HG02588 (cell line): Measurements from ENCODE around the gene PAX2.

Experiments used
- ATAC-seq: cut with Tn5 transposase; IDR thresholded peaks from one replicate; pipeline ENCODE4 v1.9.1; 2021; ENCODE audit warnings: mild to moderate bottlenecking, moderate library complexity; ENCODE audit not compliant: unreplicated experiment

Gene PAX2

GRCh38 chr10:100811261-100811660 is 65.9 kb downstream of the PAX2 start:
- ATAC-seq = no peak

- no peak for ATAC-seq
Observed at GRCh38 chr10:100811752-100812750, 66.7 kb downstream of the PAX2 start.

GRCh38 chr10:100812978-100813377 is 67.6 kb downstream of the PAX2 start:
- no peak for ATAC-seq

GRCh38 chr10:100814751-100815474 is 69.5 kb downstream of the PAX2 start:
- ATAC-seq = no peak

GRCh38 chr10:100816671-100817070 is 71.3 kb downstream of the PAX2 start:
- no peak for ATAC-seq

- no peak for ATAC-seq
Observed at GRCh38 chr10:100817268-100817839, 72.0 kb downstream of the PAX2 start.

- no peak for ATAC-seq
Observed at GRCh38 chr10:100819424-100819823, 74.0 kb downstream of the PAX2 start.

- ATAC-seq = no peak
Observed at GRCh38 chr10:100823194-100823593, 77.8 kb downstream of the PAX2 start.

- ATAC-seq = no peak
Observed at GRCh38 chr10:100824886-100825285, 79.5 kb downstream of the PAX2 start.

- ATAC-seq = no peak
Observed at GRCh38 chr10:100825325-100825875, 80.0 kb downstream of the PAX2 start.

- no peak for ATAC-seq
Observed at GRCh38 chr10:100826031-100826651, 80.8 kb downstream of the PAX2 start.

- no peak for ATAC-seq
Observed at GRCh38 chr10:100826661-100826982, 81.2 kb downstream of the PAX2 start.

- ATAC-seq = no peak
Observed at GRCh38 chr10:100826983-100827818, 81.8 kb downstream of the PAX2 start.

- no peak for ATAC-seq
Observed at GRCh38 chr10:100827819-100828737, 82.7 kb downstream of the PAX2 start.

GRCh38 chr10:100828738-100829096 is 83.3 kb downstream of the PAX2 start:
- ATAC-seq = no peak

- no peak for ATAC-seq
Observed at GRCh38 chr10:100829097-100829870, 83.9 kb downstream of the PAX2 start.

GRCh38 chr10:100829933-100830727 is 84.7 kb downstream of the PAX2 start:
- ATAC-seq = no peak

- ATAC-seq = no peak
Observed at GRCh38 chr10:100830728-100831111, 85.3 kb downstream of the PAX2 start.
